C4-2B (cell line): ENCODE measurements around the gene MEGF11.

Source experiments
- CTCF ChIP-seq: fragments of 450-650 bp; conservative IDR thresholded peaks from 2 replicates; pipeline ENCODE4 v1.5.1; 2017; ENCODE audit warnings: mild to moderate bottlenecking
- ZFX ChIP-seq: fragments of 450-650 bp; IDR thresholded peaks from 2 replicates; pipeline ENCODE4 v1.6.1; 2017

GRCh38 chr15:66089509-66089908 is 164.0 kb downstream of the MEGF11 start:
- TF ChIP-seq CTCF (no peak), ZFX (no peak)
